ENCODE results near the gene PRKN.

The PRKN gene

DNA sequence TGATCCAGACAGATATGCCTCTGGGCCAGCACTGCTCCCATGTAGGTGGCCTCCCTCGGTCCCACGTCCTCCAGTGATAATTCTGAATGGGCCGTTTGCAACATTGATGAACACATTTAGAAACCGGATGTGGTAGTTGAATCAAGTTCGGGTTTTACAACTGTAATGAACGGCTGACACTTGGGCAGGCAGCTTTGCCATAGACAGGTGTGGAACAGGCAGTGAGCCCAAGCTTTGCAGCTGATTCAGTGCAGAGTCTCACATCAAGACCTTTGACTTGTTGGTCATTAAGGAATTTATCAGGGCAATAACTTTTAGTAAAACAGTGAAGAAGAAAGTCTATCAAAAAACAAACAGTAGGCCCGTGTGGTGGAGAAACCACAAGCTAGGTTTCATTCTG lies 987.1 kb downstream of the PRKN start:
- no peak for DNase-seq (ENCODE audit: low read depth, low spot score)

DNA sequence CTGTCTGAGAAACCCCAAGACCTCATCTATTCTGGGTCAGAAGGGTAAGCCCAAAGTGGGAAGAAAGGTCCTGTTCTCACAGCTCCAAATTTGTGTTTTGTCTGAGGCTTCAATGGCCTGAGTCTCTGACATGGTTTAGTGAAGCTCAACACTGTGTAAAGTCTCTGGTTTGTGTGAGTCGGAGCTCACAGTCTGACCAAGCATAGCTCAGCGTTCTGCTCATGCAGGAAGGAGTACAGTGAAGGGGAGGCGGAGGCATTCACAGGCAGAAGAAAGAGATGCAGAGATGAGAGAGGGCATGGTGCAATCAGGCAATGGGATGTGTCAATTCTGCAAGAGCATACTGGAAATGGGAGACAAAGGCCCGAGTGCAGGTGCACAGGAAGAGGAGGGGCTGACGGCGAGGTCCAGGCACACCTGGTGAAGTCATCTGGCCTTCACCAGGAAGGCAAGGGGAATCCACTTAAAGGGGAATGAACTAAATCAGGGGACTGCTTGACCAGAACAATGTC lies 990.7 kb downstream of the PRKN start:
- no peak for DNase-seq (ENCODE audit: low read depth, low spot score)

DNA sequence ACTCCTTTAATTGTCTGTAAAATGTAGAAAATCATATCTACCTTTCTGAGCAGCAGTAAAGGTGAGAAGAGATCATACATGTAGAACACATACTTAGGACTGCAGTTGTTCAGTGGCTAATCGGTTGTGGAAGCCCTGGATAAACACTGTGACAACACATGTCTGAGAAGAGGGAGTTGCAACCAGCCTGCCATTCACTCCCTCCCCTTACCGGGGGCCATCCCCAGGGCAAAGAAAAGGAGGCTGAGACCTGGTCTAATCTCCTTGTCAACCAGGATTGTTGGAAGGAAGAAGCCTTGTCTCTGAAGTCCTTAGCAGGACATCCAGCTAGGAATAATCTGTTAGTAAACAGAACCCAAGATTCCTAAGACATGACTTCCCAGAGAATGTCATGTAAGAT lies 991.2 kb downstream of the PRKN start:
- DNase-seq (ENCODE audit: low read depth, low spot score): no peak

DNA sequence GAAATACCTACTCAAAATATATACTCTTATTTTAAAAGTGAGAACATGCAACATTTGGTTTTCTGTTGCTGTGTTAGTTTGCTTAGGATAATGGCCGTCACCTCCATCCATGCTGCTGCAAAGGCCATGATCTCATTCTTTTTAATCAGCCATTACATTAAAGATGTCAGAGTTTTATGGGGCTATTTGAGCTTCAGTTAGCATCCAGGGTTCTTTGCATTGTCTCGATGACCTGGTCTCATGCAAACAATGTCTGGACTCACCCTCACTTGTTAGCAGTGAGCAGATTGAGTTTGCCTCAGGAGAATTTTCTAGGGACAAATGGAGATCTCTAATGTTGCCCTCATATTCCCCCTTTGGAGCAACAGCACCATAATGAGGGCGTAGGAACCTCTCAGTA lies 995.0 kb downstream of the PRKN start:
- DNase-seq (ENCODE audit: low read depth, low spot score): no peak

DNA sequence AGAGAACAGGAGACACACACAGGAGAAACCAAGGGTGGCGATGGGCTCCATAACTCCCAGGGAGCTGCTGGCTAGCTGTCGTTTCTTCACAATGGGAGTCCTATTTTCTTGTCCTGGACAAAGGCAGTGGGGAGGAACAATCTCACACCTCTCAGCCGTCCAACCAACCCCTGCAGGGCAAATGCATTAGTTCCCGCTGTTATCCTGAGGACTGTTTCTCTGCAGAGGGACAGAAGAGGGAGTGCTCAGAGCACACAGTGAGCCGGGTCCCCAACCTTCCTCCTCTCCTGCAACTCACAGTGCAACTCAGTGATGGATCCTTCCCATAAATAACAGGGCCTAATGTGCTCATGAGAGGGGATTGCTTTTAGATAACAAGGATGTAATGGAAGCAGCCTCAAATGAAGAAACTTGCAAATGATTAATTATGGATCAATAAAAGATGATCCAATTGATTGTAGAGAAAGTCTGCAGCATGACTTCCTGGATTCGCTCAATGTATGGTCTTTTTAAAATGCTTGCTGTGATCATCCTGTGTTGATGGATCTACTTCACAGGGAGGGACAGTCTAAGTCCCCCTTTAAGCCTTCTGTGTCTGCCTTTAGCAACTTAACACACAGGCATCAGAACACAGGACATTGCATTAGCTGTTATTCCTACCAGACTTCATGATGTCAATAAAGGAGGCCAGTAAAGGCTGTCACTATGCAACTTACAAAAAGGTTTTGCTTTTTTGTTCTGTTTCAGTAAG lies 1000.3 kb downstream of the PRKN start:
- DNase-seq (ENCODE audit: low read depth, low spot score): no peak

DNA sequence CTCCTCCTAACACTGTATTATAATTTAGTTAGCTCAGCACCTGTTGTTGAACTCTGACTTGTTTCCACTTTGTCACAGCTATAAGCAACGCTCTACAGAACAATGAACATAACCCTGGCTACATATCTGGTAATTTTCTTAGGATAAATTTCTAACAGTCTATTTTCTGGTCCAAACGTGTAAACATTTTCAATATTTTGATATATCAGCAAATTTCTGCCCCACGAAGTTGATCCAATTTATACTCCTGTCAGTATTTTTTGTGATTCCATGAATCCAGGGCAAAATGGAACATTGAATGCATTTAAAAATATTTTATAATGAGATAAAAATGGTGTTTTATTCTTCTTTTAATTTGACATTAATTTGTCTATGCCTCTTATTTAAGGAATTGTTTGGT lies 1005.2 kb downstream of the PRKN start:
- DNase-seq (ENCODE audit: low read depth, low spot score): no peak

DNA sequence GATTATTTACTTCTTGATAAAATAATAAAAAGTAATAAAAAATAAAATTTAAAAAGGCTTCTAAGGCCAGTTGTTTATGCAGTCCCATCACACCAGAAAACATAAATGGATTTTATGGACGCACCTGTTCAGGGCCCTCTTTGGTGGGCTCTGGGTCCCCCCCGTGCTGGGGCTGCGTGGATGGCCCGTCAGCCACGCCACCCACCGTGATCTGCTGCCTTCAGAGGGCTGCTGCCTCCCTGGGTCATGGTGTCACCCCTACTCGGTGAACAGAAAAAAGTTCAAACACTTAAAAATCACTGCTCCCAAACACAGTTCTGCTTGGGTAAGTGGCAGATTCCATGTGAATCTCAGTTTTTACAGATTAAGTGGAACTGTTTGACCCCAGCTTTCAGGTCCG lies 1006.1 kb downstream of the PRKN start:
- DNase-seq (ENCODE audit: low read depth, low spot score): no peak

DNA sequence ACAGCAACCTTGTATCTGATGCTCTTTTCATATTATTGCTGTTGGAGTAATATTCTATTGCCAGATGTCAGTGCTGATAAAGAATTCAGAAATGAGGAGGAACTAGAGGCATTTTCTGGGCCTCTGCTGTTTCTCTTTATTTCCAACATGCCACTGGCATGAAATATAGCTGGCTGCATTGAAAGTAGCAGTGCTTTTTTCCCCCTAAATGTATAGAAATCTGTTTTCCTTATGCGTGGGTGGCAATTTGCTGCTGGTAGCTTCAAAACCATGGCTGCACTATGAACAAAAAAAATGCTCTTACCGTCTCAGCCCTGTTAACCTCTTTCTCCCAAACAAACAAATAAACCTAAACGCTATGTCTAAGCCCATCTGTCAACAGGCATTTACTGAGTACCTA lies 1011.4 kb downstream of the PRKN start:
- no peak for DNase-seq (ENCODE audit: low read depth, low spot score)

DNA sequence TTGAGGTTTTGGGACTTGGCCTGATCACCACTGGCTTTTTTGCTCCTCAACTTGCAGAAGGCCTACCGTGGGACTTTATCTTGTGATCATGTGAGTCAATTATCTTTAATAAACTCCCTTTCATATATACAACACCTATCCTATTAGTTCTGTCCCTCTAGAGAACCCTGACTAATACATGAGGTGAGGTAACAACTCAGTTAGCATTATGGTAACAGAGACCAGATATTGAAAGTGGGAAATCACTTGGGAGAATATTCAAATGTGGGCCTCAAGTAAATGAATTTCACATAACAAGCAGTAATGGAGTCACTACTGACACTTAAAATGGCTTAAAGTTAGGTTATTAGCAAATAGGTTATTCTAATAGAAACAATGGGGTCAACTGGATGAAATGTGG lies 1015.6 kb downstream of the PRKN start:
- DNase-seq (ENCODE audit: low read depth, low spot score): no peak

DNA sequence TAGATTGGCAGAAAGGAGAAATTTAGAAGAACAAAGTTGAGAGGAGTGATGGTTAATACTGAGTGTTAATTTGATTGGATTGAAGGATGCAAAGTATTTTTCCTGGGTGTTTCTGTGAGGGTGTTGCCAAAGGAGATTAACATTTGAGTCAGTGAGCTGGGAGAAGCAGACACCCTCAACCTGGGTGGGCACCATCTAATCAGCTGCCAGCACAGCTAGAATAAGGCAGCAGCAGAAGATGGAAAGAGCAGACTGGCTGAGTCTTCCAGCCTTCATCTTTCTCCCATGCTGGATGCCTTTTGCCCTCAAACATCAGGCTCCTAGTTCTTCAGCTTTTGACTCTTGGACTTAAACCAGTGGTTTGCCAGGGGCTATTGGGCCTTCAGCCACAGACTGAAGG lies 1016.1 kb downstream of the PRKN start:
- no peak for DNase-seq (ENCODE audit: low read depth, low spot score)

DNA sequence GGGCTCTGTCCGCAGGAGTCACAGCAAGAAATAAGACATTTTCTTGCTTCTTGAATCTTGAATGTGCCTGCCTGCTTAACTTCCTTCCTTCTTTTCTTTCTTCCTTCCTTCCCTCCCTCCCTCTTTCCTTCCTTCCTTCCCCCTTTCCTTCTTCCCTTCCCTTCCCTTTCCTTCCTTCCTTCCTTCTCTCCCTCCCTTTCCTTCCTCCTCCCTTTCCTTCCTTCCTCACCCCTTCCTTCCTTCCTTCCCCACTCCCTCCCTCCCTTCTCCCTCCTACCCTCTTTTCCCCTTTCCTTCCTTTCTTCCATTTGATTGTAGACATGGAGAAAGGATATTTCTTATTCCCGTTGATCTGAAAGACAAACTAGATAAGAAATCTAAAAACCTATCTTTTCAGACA lies 1016.9 kb downstream of the PRKN start:
- no peak for DNase-seq (ENCODE audit: low read depth, low spot score)

DNA sequence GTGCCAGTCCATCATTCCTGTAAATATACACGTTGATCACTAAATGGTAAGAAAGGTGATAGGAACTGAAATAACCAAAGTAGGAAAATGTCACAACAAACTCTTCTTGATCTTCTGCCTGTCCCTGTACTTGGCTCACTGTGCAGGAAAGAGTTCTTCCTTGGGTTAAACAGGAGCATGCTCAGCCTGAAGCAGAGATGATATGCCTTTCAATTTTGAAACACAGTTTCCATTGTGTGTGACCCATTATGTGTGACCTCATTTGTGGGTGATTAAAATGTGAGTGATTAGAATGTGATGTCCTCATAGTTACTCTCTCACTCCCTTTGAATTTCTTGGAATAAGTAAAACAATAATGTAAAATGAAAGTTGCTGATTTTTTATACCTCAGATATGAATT lies 1026.5 kb downstream of the PRKN start:
- no peak for DNase-seq (ENCODE audit: low read depth, low spot score)

DNA sequence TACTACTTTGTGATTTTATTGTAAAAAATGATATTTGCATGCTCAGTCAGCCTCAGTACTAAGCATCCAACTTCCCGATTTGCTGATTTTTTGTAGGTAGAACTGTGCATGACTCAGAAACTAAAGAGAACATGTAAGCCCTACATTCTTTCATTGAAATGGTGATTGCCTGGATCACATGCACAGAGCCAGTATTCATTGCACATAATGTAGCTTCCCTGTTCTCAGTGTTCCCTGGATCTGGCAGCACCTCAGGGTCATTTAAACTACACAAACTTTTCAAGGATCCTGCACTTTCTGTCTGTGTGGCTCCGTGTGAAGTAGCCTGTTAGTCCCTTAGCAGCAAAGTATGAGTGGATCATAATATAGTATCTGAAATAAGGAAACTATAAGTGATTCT lies 1030.8 kb downstream of the PRKN start:
- peak; percentile 36 for DNase-seq (ENCODE audit: low read depth, low spot score)

DNA sequence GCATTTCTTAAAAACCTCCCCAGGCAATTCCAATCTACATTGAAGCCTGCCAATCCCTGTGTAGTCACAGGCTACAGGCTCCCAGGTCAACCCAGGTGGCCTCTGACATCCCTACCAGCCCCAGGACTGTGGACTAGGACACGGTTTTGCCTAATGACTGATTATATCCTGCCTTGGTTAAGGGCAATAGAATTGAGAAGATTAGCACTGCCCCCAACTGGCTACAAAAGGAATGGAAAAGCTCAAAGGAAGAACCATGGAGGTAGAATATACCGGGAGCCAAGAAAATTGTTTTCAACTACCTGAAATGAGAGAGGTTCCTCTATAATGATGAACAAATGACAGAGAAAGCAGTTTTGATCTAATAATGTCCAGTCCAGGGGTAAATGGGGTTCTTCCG lies 1032.6 kb downstream of the PRKN start:
- no peak for DNase-seq (ENCODE audit: low read depth, low spot score)

DNA sequence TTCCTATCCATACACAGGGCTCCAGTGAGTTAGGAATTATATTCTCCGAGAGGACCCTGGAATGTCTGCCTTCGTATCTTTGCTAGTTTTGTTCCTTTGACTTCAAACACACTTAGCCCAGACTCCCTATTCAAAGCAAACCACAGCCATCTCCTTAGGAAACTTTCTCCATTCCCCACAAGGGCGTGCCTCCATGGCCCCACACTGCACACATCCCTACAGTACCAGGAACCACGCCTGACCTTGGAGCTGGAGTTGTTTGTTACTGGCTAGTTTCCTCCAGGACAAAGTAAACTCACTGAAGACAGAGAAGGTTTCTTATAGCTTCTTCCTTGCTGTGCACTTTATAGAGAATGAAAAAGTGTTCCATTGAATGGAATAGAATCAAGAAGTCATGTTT lies 1040.9 kb downstream of the PRKN start:
- DNase-seq (ENCODE audit: low read depth, low spot score): no peak

DNA sequence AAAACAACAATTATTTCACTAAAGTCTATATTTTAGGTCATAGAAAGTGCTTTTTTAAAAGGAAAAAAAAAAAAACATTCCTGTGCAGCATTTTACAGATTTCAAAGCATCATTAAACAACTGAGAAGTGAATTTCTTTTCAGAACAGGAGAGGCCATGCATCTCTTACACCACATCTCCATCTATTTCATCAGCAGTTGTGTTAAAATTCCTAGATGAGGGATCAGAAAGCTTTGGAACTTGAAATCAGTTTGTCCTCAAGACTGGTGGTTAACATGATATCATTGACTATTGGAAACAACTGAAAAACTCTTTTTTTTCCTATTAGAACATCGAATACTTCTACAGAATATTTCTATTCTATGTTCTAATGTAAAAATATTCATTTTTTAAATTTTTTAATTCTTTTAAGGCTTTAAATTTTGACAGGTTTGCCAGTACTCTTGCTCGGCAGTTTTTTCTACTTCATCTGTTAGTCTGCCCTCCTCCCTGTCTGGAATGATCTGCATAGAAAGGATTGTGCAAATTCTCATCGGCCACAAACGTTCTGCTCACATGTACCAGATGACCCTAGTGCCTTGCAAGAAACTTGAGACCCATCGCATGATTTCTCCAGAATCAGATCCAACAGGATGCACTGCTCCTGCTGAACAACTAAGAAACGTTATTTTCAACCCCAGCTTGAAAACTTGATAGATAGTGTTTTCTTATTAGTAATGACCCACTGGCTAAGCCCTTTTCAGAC lies 1042.7 kb downstream of the PRKN start:
- no peak for DNase-seq (ENCODE audit: low read depth, low spot score)

DNA sequence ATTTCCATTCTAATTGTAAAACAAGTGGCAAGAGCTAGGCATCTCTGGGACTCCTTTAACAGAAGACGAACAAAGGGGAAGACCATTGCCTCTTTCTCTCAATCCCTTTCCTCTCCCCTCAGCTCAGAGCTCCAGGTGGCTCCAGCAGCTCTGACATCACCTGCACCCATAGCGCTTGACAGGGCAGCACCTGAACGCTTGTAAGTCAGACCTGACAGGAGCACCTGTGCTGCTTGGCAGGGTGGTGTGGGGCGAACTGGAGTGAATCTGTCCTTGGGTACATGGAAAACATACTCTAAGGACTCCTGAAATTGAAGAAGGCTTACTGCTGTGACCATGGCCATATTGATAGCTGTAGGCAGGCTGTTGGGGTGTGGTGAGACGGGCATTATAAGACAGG lies 1044.2 kb downstream of the PRKN start:
- DNase-seq (ENCODE audit: low read depth, low spot score): no peak

DNA sequence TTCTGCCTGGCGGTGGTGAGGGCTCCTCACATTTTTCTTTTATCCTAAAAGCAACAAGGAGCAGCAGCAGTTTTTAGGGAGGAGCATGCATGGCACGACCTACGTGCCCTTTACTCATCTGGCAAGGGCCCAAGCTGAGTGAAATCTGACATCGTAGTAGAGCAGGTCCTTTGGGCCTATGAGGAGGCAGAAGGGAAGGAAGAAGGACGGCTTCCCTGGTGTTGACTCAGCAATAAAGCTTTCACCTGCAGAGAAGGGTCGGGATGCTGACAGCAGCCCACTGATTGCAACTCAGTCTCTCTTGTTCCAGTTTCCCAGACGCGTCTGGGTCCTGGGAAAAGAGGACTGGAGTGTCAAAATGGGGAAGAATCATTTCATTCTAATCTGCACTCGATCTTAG lies 1044.6 kb downstream of the PRKN start:
- no peak for DNase-seq (ENCODE audit: low read depth, low spot score)

DNA sequence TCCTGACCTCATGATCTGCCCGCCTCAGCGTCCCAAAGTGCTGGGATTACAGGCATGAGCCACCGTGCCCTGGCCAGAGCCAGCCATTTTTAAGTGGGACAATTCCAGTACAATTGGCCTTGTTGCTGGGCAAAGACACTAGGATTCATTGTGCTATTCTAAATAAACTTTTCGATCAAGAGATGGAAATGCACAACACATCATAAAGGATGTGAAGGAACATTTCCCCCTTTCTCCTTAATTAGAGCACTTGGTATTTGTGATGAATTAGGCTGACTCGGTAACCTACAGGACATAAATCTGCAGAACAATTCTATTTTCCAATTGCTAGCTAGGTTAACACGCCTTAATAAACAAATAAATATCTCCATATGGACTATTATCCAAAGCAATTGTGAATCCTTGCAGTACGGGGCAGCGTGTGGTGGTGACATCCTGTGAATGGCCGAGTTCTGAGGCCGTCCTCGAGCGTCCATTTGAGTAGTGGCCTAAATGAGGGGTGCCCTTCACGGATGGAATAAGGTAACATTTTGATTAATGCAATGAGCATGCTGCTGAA lies 1047.5 kb downstream of the PRKN start:
- DNase-seq (ENCODE audit: low read depth, low spot score): no peak

DNA sequence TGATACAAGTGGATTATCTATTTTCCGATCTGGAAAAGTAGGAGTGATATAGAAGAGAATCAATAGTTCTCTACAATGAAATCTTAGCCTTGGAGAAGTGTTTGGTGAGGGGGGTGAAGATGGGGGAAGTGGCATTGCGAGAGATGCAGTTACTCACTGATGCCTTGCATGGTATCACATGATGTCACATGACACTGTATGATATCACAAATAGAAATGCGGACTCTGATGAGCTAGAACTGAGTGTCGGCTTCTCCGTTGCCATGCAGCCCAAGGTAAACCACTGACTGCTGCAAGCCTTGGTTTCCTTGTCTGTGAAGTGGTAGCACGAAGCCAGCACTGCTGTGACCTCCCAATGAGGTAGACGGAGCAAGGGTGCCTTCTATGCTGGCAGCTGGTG lies 1050.4 kb downstream of the PRKN start:
- DNase-seq (ENCODE audit: low read depth, low spot score): no peak

DNA sequence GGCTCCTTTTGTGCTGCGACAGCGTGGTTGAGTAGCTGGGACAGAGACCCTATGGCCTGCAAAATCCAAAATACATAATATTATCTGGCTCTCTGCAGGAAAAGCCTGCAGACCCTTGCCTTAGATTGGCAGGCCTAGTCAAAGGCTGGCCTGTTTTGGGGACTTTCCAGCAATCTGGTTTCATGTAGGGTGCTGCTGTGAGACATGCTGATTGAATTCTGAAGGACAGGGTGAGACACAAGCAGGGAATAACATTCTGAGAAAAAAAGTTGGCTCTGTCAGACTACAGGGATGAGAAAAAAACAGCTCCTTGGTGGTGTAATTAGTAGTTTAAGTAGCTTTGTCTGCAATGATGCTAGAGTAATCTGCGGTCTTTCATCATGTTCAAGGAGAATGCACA lies 1051.0 kb downstream of the PRKN start:
- DNase-seq (ENCODE audit: low read depth, low spot score): peak; percentile 59

DNA sequence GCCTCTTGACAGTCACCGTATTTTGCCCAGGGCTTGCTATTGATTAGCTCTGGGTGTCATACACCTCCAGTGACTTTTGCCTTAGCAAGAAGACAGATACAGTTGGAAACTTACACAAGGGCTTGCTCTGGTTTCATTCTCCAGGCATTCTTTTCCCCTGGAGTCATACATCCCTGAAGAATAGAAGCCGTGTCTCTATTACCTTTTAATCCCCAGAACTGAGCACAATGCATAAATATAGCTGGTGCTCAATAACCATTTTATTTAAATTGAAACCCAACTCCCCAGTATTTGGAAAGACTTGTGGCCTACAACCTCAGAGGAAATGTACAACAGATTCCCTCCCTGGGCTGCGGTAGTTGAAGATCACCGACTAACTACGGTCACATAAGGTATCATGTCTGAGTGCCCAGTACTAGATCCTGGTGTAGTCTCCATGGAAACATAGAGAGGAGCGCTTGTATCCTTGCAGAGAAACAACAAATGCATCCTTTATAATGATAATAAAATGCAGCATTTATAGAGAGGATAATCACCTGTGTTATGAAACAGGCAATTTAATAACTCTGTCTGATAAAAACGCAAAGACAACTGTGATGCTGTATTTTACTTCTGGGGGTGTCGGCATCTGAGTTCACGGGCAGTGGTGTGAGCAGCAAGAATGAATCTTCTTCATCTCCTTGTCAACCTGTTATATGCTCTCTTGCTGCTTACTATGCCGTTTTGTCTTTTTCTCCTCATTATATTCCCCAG lies 1052.5 kb downstream of the PRKN start:
- no peak for DNase-seq (ENCODE audit: low read depth, low spot score)
